ENCODE measurements around the gene CCDC97. TPM values are rescaled to one million over a fixed set of nuclear protein-coding genes. Genes with fewer than 3 reads are reported as not detected.

CCDC97 gene
- polyA plus RNA-seq, 6 donors from 2014 or later: 19.8 to 37.2 (median 31.7) TPM

- Mint-ChIP-seq H3K36me3 (no peaks in the 10 kb centered on the region), H3K27me3 (no peaks in the 10 kb centered on the region), H3K9me3 (no peaks in the 10 kb centered on the region), H3K27ac (no peak overlapping the region), H3K4me1 (peaks cover 14 to 24% (median 21%) of the 10 kb centered on the region in 3 donors), H3K4me3 (no peak overlapping the region)
- DNase-seq: no peak
- ATAC-seq (ENCODE audit: low read depth in 2 of 2): no peak
Measured at GRCh38 chr19:41372501-41372900, 62.5 kb downstream of the CCDC97 start.

- no peak for ATAC-seq (ENCODE audit: low read depth in 2 of 2)
- H3K4me3 Mint-ChIP-seq: no peak overlapping the region
- H3K27me3 Mint-ChIP-seq: no peaks in the 10 kb centered on the region
Measured at GRCh38 chr19:41373993-41374392, 64.0 kb downstream of the CCDC97 start.

More at GRCh38 chr19:41373993-41374392, 64.0 kb downstream of the CCDC97 start:
- no peak for DNase-seq
- Mint-ChIP-seq H3K9me3 (no peaks in the 10 kb centered on the region), H3K36me3 (no peaks in the 10 kb centered on the region), H3K27ac (no peak overlapping the region), H3K4me1 (peaks cover 22 to 31% (median 29%) of the 10 kb centered on the region in 3 donors)

Other genes starting within 250 kb of the CCDC97 start
- gene CYP2A13, start 221.7 kb upstream of the CCDC97 start, polyA plus RNA-seq (ENCODE audit: low read depth in 6 of 6): not detected
- under 1 TPM in 1 of 6 donors, not detected in 5; 0.13 TPM for gene CYP2F1, start 195.7 kb upstream of the CCDC97 start, polyA plus RNA-seq (ENCODE audit: low read depth in 6 of 6)
- gene CYP2S1, start 117.0 kb upstream of the CCDC97 start, polyA plus RNA-seq (ENCODE audit: low read depth in 6 of 6): not detected
- gene AXL, start 90.9 kb upstream of the CCDC97 start, polyA plus RNA-seq (ENCODE audit: low read depth in 6 of 6): 1 to 10 TPM in 1 of 6 donors, under 1 TPM in 4, not detected in 1; 0.05 to 1.4 (median 0.26) TPM
- gene HNRNPUL1, start 45.8 kb upstream of the CCDC97 start, polyA plus RNA-seq (ENCODE audit: low read depth in 6 of 6): 10 to 100 TPM; 26.2 to 85.3 (median 54.4) TPM
- 10 to 100 TPM; 20.1 to 61.9 (median 35.4) TPM for gene TGFB1, start 43.8 kb downstream of the CCDC97 start, polyA plus RNA-seq (ENCODE audit: low read depth in 6 of 6)
- 10 to 100 TPM in 5 of 6 donors, 1 to 10 TPM in 1; 3.2 to 17.3 (median 14.3) TPM for gene B9D2, start 54.0 kb downstream of the CCDC97 start, polyA plus RNA-seq (ENCODE audit: low read depth in 6 of 6)
- gene TMEM91, start 66.4 kb downstream of the CCDC97 start, polyA plus RNA-seq (ENCODE audit: low read depth in 6 of 6): 1 to 10 TPM in 5 of 6 donors, not detected in 1; 1.7 to 3.5 (median 2.2) TPM
- gene EXOSC5, start 87.2 kb downstream of the CCDC97 start, polyA plus RNA-seq (ENCODE audit: low read depth in 6 of 6): 10 to 100 TPM; 48.5 to 74.5 (median 62.6) TPM
- 10 to 100 TPM; 50.3 to 79.8 (median 68.0) TPM for gene BCKDHA, start 87.6 kb downstream of the CCDC97 start, polyA plus RNA-seq (ENCODE audit: low read depth in 6 of 6)
- under 1 TPM in 4 of 6 donors, not detected in 2; 0.26 to 0.93 (median 0.35) TPM for gene B3GNT8, start 117.2 kb downstream of the CCDC97 start, polyA plus RNA-seq (ENCODE audit: low read depth in 6 of 6)
- gene DMAC2, start 129.7 kb downstream of the CCDC97 start, polyA plus RNA-seq (ENCODE audit: low read depth in 6 of 6): 10 to 100 TPM; 47.0 to 67.1 (median 57.7) TPM
- not detected for gene ERICH4, start 133.0 kb downstream of the CCDC97 start, polyA plus RNA-seq (ENCODE audit: low read depth in 6 of 6)

All from naive B cell (primary cell).